ENCODE measurements around the gene C1QTNF8.
"Not testable (repeated sequence)": the region's sequence is repeated elsewhere in the genome, so short reads cannot be mapped to it uniquely, and the experiment has no call there.

The C1QTNF8 gene

DNA sequence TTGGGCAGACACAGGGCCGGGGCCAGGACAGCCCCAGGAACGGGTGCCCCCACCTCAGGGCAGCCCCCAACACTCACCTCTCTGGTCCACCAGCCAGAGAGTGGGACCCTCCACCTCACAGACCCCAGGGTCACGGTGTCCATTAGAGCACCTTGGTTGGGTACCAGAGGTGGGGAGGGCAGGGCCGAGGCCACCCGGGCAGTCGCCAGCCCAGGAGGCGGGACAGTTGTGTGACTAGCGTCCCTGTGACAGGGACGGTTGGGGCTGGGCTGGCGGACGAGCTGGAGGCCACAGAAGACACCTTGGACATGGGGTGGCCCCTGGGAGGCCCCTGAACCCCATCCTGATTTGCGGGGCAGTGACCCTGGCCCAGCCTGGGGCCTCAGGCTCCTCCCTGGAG is 11.7 kb upstream of the C1QTNF8 start:
- no peak for DNase-seq

DNA sequence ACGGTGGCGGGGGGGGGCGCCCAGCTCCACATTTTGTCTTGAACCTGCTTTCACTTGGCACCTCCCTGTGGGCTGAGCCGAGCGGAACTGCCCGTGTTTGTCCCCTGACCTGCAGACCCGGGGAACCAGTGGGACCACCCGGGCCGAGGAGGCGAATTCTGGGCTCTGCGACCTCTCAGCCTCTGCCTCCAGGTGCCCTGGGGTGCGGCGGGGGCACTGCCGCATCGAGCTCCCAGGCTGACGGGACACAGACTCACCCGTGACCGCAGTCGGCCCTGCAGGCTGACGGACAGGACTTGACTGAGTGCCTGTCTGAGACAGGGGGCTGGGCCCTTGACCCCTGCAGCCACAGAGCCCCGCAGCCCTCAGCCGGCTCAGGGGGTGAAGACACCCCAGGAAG is 11.1 kb upstream of the C1QTNF8 start:
- DNase-seq: no peak

DNA sequence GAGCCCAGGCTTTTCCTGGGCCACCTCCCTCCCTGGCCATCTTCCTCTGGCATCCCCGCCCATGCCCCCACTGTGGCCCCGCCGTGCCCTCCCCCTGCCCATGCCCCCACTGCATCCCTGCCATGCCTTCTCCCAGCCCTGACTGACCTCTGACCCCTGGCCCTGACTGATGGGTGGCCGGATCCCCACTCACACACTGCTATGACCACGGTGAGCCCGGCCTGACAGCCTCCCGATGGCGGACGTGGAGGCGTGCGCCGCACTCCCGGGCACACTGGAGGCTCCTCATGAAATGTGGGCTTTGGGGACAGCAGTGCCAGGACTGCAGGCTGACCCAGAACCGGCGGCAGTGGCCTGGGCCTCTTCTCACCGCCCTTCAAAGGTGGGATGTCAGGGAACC is 10.6 kb upstream of the C1QTNF8 start:
- DNase-seq: no peak

DNA sequence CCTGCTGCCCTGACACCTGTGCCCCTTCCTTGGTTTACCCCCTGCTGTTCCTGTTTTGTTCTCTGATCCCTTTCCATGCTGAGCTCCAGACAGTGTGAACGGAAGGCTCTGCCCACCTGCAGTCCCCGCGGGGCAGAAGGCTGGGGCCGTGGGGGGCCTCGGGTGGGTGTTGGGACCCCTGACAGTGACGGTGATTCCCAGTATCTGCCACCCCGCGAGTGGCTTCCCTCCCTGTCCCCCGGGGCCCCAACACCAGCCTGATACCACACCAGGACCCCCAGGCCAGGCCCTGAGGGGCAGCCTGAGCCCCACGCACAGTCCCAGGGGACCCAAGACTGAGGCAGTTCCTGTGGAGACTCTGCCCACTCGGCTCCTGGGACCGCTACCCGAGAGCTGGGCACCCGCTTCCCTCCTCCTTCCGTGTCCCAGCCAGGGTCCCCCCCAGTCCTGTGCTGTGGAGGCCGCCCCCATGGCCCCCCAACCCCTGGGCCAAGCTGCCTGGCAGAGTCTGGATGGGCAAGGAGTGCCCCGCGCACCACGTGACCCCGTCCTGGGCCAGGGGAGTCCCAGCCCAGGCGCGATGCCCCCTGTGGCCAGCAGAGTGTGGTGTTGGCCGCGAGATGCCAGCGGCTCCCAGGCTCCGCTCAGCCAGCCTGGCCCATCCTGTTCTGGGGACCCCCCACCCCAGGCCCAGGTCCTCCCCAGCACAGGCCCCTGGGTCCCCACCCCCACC is 10.0 kb upstream of the C1QTNF8 start:
- DNase-seq: peak; percentile 5

DNA sequence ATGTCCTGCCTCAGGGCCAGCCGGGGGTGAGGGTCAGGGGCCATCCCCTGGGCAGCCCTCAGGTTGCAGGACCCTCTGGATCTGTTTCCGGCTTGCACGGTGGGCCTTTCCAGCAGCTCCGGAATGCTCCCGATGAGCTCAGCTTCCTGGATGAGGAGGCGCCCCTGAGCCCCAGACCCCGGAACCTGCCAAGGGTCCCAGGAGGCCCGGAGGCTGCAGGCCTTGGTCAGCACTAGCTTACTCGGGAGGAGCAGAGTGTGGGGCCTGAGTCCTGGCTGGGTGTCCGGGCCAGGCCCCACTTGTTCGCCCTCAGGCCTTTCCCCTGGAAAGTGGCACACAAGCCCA is 7.6 kb upstream of the C1QTNF8 start:
- DNase-seq: no peak

DNA sequence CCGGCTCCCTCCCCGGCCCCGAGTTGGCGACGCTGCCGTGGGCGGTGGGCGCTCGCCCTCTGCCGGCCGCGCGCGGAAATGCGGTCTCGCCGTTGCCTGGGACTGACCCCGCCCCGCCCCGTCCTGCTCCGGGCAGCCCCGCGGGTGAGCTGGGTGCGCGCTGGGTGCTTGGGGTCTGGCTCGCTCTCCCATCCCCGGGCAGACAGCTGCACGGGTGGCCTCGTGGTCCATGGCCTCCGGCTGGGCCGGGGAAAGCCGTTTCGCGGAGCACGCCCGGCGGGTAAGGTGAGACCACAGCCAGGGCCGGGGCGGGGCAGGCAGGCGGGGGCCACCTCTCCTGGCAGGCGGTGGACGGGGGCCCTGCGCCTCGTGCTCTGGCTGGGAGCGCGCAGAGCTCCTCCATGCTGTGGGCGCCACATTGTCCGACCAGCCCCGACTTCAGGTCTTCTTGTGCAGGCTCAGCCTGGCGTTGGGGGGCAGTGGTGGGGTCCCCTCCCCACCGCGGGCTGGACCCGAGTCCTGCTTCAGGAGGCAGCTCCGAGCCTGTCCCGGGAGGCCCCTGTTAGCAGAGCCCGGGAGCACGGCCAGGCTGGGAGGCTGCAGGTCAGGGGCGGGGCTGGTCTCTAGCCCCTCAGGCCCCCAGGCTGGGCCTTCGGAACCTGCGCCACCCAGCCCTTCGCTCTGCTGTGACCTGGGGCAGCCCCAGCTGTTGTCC is 7.0 kb upstream of the C1QTNF8 start:
- DNase-seq: no peak

DNA sequence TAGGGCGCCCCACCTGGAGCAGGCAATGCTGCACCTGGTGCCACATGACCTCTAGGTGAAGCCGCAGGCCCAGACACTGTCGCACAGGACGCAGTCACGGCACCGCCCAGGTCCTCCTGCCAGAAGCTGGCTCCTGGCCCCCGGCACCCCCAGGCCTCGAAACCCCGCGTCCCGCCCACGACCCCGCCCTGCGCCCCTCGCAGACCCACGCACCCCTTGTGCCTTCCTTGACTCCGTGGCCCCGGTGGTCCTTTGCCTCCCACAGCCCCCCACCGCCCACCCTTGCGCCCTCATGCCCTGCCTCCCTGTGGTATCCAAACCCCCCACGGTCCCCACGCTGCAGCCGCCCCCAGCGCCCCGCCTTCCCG is 6.3 kb upstream of the C1QTNF8 start:
- no peak for DNase-seq

DNA sequence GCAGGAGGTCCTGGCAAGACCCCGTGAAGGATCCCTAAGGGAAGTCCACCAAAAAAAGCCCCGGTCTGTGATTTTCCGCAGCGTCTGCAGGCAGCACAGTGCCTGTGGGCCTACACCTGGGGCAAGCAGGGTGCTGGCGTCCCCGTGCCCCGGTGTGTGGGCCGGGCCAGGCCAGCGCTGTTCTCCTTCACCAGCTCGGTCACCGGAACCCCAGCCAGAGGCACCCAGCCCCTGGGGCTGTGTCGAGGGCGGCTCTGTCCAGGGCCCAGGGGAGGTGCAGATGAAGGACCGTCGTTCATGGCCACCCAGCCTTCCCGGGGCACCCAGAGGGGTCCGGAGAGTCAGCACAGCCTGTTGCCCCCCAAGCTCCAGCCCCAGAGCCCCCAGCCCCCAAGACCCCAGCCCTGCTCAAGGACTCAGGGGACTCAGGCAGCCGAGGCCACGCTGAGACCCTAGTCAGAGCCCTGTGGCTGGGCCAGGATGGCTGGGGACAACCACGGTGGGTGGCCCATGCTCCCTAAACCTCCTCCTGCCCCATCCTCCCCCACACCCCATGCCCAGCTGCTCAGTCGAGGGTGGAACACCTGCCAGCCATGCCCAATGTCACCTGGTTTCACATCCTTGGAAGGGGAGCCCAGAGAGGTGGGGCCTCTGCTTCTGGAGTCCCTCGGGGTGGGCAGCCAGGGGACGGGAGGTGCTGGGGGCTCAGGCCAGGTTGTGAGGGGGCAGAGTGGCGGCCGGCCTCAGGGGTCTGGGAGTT is 5.7 kb upstream of the C1QTNF8 start:
- no peak for DNase-seq

DNA sequence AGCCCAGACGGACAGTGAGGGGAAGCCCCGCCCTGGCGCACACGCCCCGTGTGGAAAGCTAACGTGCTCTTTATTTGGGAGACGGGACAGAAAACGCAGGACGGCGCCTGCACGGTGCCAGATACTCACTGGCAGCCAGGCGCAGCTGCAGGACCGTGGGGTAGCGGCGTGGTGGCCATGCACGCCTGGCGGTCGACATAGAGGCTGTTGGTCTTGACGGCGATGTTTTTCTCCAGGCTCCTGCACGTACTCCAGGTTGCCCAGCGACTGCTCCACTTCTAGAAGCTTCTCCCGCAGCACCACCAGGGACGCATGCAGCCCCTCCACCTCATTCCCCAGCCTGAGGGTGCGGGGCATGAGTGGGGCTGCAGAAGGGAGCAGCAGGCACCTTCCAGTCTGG is 5.1 kb upstream of the C1QTNF8 start:
- DNase-seq: no peak

DNA sequence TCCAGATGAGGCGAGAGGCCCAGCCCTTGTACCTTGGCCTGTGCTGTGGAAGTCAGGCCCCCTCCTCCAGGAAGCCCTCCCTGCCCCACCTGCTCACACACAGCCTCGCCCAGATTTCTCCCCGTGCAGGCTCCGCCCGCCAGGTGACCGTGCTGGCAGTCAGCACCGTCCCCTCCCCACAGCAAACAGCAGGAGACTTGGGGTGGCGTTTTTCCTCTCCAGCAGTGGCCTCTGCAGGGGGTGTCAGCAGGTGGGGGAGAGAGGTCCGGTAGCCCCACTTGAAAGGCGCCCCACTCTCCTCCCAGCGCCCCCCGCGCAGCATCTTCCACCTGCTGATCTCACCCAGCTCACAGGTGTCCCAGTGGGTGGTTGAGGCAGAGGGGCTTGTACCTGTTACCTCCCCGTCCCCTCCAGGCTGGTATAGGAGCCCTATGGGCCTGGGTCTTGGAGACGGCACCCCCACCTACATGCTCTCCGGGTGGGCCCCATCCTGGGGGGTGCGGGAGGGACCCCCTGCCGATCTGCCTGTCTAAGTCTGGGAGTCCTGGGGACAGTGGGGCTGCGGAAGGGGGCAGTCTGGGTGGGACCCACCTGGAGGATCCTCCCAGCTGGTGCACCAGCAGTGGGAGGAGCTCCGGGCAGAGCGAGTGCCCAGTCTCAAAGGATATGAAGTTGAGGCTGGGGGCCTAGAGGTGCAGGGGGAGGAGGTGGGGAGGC is 4.2 kb upstream of the C1QTNF8 start:
- DNase-seq: no peak

DNA sequence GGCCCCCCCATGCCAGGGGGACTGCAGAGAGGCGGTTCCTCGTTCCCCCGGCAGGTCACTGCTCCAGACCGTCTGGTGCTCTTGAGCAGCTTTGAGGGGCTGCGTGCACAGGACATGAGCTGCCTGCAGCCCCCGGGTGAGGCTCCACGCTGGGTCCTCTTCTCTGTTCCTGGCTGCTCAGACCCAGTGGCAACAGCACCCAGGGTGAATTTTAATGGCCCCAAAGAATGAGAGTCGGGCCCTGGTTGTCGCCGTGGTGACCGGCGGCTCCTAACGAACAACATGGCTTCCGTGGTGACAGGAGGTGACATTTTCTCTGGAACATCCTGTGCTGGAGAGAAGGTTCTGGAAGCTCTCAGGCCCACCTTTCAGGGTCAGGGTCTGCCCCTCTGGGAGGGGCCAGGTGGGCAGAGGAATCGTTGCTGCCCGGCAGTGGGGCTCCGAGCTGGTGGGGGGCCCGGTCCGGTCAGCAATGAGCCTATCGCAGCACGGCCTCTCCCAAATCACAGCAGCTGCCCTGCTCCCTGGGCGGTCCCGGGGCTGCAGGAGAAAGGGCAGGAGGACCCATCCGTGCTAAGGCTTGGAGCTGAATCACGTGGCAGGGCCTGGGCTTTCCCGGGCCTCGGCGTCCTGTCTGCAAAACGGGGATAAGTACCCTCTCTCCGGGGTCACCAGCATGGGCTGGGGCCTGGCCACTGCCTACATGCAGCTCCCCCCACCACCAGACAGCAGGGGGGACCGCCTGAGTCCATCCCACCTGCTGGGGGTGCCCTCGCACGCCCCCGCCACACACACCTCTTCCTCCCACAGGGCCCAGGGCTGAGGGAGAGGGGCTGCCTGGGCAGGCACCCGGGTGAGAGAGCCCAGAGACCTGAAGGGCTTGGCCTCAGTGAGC is 3.4 kb upstream of the C1QTNF8 start:
- no peak for DNase-seq

DNA sequence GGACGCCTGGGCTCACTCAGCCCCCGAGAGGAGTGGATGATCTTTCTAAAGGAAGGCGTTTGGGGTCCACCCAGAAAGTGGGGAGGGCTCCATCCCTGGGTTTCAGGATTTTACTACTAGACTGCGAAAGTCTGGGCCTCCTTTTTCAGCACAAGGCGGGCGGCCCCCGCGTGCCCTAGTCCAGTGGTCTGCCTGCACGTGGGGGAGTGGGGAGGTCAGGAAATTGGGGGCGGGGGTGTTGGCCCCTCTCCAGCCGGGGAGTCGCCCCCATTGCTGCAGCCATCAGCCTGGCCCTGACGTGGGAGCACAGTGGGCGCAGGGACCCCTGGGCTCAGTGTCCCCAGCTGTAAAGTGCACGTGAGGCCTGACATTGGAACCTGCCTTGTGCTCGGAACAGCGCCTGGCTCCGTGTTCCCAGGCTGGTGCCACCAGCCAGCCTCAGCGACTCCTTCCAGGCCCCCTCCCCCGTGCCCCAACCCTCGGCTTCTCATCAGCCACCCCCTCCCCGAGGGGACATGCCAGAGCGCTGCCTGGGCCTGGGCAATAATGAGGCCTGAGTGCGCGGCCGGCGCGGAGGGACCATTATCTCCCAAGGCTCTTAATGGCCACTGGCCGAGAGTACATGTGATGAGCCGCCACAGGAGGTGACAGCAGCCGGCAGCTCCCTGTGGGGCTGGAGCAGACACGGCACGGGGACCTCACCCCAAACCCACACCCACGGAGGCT is 2.4 kb upstream of the C1QTNF8 start:
- DNase-seq: no peak

DNA sequence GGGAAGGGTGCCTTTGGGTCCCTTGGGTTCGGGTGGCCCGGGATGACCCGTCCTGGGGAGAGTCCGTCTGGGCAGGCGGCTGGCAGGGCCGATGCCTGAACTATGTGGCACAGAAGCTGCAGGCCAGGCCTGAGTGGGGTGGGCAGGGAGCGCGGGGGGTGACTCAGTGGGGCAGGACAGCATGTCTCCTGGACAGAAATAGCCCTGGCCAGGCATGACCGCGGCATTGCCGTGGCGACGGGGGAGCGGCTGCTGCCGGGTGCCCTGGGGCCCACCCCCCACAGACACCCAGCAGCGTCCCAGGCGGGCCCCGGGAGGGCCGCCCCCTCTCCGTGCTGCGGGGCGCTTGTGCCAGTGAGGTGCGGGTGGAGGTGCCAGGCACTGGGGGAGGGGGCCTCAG is 1.8 kb upstream of the C1QTNF8 start:
- DNase-seq: no peak

DNA sequence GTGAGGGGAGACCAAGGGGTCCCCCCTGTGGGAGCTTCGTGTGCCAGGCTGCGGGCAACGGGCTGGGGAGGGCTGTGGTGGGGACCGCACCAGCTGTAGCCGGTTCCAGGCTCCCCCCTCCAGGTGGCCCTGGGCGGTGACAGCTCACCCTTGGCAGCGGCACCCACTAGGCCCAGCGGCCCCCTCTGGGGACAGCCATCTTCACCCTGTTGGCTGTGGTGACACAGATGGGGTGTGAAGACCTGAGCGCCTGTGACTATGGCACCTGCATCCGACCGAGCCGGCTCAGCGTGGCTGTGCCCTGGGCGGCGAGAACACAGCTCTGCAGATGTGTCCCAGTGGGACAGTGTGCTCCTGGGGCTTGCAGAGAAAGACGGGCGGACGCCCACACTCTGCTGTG is 1.1 kb upstream of the C1QTNF8 start:
- DNase-seq: no peak

DNA sequence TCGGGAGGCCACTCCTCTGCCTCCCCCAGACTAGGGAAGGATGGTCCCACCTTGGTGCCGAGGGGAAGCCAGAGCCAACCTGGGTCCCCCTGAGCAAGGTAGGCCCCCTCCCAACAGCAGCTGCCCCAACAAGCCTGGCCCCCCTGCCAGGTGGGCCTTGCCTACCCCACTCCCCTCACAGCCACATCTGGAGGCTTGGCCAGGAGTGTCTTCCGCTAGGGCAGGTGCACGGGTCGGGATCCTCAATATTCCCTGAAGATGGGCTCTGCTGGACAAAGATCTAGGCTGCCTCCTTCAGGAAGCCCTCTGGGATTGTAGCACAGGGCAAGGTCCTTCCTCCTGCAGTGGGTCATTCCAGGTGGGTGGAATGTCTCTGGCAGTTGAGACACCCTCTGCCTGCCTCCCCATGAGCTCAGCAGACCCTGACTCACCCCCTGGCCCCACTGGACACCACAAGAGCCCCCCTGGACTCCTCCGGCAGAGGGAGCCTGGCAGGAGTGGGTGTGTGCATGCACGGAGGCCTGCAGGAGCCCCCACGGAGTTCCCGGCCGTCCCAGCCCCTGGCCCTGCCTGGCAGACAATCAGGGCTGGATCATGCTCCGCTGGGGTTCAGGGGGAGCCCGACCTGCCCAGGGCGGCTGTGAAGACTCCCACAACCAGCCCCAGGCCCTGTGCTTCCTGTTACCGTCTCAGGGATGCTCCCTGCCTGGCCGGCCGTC is 435 bp downstream of the C1QTNF8 start:
- no peak for DNase-seq

DNA sequence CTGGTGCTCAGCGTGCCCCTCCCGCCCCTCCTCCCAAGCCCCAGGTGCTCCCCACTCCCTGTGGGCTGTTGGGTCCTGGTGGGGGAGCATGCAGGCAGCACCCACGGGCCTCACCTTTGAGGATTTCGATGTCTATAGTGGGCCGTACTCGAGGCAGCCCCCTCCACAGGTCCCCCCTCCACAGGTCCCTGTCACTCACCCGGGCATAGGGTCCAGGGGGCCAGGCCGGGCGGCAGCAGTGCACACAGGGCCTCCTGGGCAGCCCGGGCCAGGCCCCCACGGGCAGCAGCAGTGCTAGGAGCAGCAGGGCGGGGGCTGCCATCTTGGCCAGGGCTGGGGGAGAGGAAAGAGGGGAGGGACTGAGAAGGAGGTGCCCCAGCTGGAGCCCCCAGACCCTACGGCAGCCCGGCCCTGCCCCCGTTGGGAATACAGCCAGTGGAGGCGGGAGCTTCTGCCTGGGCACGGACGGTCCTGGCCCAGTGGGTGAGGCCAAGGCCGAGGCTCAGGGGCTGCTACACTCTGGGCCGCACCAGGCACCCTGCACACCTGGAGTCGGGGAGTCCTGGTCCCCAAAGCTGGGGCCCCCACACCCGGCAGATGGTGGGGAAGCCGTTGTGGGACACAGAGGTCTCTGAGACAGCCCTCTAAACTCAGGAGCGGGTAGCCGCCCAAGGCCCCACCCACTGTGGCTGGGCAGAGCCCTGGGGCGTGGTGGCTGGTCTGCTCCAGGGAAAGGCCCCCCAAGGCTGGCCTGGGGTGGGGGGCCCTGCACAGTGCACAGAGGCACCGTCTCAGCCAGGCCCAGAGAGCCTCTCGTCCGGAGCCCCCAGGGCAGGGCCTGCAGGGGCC is 1.2 kb downstream of the C1QTNF8 start:
- no peak for DNase-seq

DNA sequence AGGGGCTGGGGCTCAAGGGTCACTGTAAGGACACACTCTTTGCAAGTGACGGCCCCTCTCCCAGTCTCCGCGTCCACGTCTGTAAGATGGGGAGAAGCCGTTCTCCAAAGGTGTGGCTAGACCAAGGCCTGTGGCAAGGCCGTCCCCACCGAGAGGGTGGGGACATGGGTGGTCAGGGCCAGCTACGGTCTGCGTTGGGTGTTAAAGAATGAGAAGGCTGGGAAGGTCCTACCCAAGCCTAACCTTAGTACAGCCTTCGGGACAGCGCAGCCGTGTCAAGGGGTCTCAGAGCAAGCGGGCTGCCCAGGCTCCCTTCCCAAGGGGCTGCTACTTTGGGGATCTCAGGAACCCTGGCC is 1.9 kb downstream of the C1QTNF8 start:
- no peak for DNase-seq

DNA sequence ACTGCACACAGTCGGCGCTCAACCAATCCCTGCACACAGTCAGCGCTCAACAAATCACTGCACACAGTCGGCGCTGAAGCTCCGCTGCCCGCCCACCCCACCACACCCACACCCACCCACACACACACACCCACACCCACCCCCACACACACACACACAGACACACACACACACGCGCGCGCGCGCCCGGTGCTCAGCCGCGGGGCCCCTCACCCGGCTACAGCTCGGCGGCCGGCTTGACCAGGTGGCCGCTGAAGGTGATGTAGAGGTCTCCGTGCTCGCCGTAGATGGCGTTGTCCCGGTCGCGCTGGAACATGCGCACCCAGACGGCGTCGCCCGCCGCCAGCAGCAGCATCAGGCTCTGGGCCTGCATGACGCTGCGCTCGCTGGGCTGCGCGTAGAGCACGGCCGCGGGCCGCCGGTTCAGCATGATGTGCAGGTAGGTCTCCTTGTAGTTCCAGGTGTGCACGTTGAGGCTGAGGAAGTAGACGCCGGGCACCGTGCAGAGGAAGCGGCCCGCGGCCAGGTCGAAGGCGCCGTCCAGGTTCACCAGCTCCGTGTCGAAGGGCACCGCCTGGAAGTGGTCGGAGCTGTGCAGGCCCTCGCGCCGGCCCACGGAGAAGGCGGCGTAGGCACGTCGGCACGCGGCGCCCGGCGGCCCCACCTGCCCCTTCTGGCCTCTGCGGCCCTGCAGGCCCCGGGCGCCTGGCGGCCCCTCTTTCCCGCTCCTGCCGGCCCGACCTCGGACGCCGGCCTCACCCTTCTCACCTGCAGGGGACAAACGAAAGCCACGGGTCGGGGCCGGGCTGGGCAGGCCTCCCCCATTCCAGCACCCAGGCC is 2.5 kb downstream of the C1QTNF8 start:
- DNase-seq: no peak

DNA sequence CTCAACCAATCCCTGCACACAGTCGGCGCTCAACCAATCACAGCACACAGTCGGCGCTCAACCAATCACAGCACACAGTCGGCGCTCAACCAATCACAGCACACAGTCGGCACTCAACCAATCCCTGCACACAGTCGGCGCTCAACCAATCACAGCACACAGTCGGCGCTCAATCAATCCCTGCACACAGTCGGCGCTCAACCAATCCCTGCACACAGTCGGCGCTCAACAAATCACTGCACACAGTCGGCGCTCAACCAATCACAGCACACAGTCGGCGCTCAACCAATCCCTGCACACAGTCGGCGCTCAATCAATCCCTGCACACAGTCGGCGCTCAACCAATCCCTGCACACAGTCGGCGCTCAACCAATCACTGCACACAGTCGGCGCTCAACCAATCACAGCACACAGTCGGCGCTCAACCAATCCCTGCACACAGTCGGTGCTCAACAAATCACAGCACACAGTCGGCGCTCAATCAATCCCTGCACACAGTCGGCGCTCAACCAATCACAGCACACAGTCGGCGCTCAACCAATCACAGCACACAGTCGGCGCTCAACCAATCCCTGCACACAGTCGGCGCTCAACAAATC is 3.3 kb downstream of the C1QTNF8 start:
- DNase-seq: not testable (repeated sequence)

Measured in KG1 (cell line).